KOPT-K1 (cell line): ENCODE results near the gene ZNF263.
A peak's percentile ranks its signal among the peaks of the same experiment; 100 is the strongest.
"Not testable (repeated sequence)": the region's sequence is repeated elsewhere in the genome, so short reads cannot be mapped to it uniquely, and the experiment has no call there.

Experiments
- H3K27ac ChIP-seq: fragments of 200-600 bp; sonication (generic); 2 replicates; pipeline ENCODE4 v1.5.1; 2016; ENCODE audit warnings: antibody characterized with exemption, mild to moderate bottlenecking, low read depth, low read length; ENCODE audit not compliant: poor library complexity, severe bottlenecking
- H3K36me3 ChIP-seq: fragments of 200-600 bp; sonication (generic); 2 replicates; pipeline ENCODE4 v1.5.1; 2017; ENCODE audit warnings: antibody characterized with exemption, mild to moderate bottlenecking, low read length, moderate library complexity; ENCODE audit not compliant: insufficient read depth
- H3K9me3 ChIP-seq: fragments of 200-600 bp; sonication (generic); 2 replicates; pipeline ENCODE4 v1.5.1; 2017; ENCODE audit warnings: antibody characterized with exemption, low read length, mild to moderate bottlenecking; ENCODE audit not compliant: insufficient read depth, poor library complexity, severe bottlenecking

Gene ZNF263

GRCh38 chr16:3256146-3256865 is 27.0 kb upstream of the ZNF263 start, which contains the start of gene MEFV:
Gene MEFV (minus strand): TSS chr16:3256633. CDS start chr16:3256587, 46 bp downstream.
- Histone ChIP-seq H3K27ac (no peak within 1 kb of the TSS), H3K36me3 (no peaks in the 10 kb centered on the region), H3K9me3 (no peaks in the 10 kb centered on the region)

GRCh38 chr16:3256866-3257465 is 26.3 kb upstream of the ZNF263 start:
- Histone ChIP-seq H3K36me3 (no peaks in the 10 kb centered on the region), H3K27ac (no peak overlapping the region), H3K9me3 (no peaks in the 10 kb centered on the region)

- Histone ChIP-seq H3K36me3 (no peaks in the 10 kb centered on the region), H3K27ac (no peak overlapping the region), H3K9me3 (no peaks in the 10 kb centered on the region)
These were observed 23.5 kb upstream of the ZNF263 start for GRCh38 chr16:3259836-3260235.

- Histone ChIP-seq H3K36me3 (no peaks in the 10 kb centered on the region), H3K27ac (no peak overlapping the region), H3K9me3 (no peaks in the 10 kb centered on the region)
These were observed 20.8 kb upstream of the ZNF263 start for GRCh38 chr16:3262517-3262916.

- Histone ChIP-seq H3K27ac (peak overlapping the region; percentile 79), H3K9me3 (no peaks in the 10 kb centered on the region), H3K36me3 (no peaks in the 10 kb centered on the region)
These were observed 18.9 kb upstream of the ZNF263 start for GRCh38 chr16:3264137-3265036.

- no peaks in the 10 kb centered on the region for H3K9me3 ChIP-seq
- H3K27ac ChIP-seq: no peak overlapping the region
- H3K36me3 ChIP-seq: no peaks in the 10 kb centered on the region
These were observed 16.3 kb upstream of the ZNF263 start for GRCh38 chr16:3266873-3267537.

GRCh38 chr16:3268294-3268693 is 15.0 kb upstream of the ZNF263 start:
- Histone ChIP-seq H3K9me3 (no peaks in the 10 kb centered on the region), H3K36me3 (no peaks in the 10 kb centered on the region), H3K27ac (no peak overlapping the region)

GRCh38 chr16:3270718-3271117 is 12.6 kb upstream of the ZNF263 start:
- not testable (repeated sequence) for H3K27ac ChIP-seq, H3K9me3 ChIP-seq, H3K36me3 ChIP-seq

GRCh38 chr16:3271281-3271680 is 12.0 kb upstream of the ZNF263 start:
- H3K36me3 ChIP-seq, H3K9me3 ChIP-seq, H3K27ac ChIP-seq: not testable (repeated sequence)

- Histone ChIP-seq H3K9me3 (no peaks in the 10 kb centered on the region), H3K27ac (peak overlapping the region; percentile 47), H3K36me3 (no peaks in the 10 kb centered on the region)
These were observed 8.8 kb upstream of the ZNF263 start for GRCh38 chr16:3274490-3274889.

GRCh38 chr16:3274947-3275346 is 8.3 kb upstream of the ZNF263 start:
- Histone ChIP-seq H3K27ac (peak overlapping the region; percentile 47), H3K36me3 (no peaks in the 10 kb centered on the region), H3K9me3 (no peaks in the 10 kb centered on the region)

- Histone ChIP-seq H3K27ac (no peak overlapping the region), H3K9me3 (no peaks in the 10 kb centered on the region), H3K36me3 (no peaks in the 10 kb centered on the region)
These were observed 6.6 kb upstream of the ZNF263 start for GRCh38 chr16:3276679-3277078.

- peaks cover 10% of the 10 kb centered on the region for H3K9me3 ChIP-seq
- H3K27ac ChIP-seq: no peak overlapping the region
- H3K36me3 ChIP-seq: peaks cover 16% of the 10 kb centered on the region
These were observed 2.0 kb upstream of the ZNF263 start for GRCh38 chr16:3281222-3281820.

- H3K36me3 ChIP-seq: peaks cover 25% of the 10 kb centered on the region
- peak overlapping the region; percentile 95 for H3K27ac ChIP-seq
- peaks cover 19% of the 10 kb centered on the region for H3K9me3 ChIP-seq
These were observed 1.1 kb upstream of the ZNF263 start for GRCh38 chr16:3282103-3282729.
